GM12874 (cell line): ENCODE results near the gene UNC119B.
A peak's percentile ranks its signal among the peaks of the same experiment; 100 is the strongest.

Experiments
- TF ChIP-seq, protein P1 (sequence below): IDR thresholded peaks from 2 replicates; pipeline ENCODE4 v1.5.1; 2011; ENCODE audit warnings: low read depth, mild to moderate bottlenecking, control low read depth, low read length, moderate library complexity; ENCODE audit not compliant: insufficient read depth

UNC119B gene

DNA sequence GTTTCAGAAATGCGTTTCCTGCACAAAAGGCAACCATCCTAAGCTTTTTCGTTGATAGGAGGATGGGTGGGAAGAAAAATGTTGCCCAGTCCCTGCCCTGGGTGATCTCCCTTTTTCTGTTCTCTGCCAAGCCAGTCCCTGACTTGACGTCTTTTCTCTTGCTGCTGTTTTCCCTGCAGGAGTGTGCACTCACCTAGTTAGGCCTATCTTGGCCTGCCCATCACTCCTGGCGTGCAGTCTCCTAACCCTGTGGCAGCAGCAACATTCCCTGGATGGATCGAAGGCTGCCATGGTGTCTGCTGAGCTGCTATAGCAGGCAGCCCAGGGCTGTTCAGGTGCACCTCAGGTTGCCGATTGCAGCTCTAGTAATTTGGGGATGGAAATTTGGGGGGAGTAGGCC, 1.2 kb downstream of the UNC119B start:
- TF ChIP-seq, protein P1, sequence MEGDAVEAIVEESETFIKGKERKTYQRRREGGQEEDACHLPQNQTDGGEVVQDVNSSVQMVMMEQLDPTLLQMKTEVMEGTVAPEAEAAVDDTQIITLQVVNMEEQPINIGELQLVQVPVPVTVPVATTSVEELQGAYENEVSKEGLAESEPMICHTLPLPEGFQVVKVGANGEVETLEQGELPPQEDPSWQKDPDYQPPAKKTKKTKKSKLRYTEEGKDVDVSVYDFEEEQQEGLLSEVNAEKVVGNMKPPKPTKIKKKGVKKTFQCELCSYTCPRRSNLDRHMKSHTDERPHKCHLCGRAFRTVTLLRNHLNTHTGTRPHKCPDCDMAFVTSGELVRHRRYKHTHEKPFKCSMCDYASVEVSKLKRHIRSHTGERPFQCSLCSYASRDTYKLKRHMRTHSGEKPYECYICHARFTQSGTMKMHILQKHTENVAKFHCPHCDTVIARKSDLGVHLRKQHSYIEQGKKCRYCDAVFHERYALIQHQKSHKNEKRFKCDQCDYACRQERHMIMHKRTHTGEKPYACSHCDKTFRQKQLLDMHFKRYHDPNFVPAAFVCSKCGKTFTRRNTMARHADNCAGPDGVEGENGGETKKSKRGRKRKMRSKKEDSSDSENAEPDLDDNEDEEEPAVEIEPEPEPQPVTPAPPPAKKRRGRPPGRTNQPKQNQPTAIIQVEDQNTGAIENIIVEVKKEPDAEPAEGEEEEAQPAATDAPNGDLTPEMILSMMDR, result no peak

DNA sequence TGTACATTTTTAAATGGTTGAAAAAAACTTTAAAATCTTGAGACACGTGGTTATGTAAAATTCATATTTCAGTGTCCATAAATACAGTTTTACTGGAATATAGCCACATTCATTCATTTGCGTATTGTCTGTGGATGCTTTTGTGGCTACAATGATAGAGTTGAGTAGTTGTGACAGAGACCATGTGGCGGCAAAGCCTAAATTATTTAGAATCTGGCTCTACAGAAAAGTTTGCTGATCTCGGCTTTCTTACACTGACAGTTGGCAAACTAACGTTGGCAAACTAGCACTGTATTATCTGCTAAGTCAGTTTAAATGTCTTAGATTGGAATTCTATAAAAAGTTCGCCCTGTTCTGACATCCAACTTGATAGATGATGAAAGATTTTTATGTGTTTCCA, 2.4 kb downstream of the UNC119B start:
- TF ChIP-seq, protein P1, result no peak

DNA sequence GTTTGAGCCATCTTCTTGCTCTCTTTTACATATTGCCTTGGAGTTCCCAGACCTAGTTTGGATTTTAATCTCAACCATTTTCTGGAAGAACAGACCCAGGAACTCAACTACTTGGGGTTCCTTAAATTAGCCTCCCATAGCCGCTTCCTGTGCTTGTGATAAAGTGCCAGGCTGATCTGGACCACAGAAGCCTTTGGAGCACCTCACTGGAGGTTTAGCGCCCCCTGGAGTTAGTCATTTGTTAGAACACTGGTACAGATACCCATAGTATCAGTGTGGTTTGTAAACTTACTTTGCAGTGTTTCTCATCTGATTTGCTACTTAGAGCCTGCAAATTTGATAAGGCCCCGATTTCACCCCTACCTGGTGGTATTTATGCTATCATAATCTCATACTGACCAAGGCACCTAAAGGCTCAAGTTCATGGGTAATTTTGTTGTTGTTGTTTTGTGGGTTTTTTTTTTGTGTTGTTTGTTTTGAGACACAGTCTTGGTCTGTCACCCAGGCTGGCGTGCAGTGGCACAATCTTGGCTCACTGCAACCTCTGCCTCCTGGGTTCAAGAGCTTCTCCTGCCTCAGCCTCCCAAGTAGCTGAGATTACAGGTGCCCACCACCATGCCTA, 3.7 kb downstream of the UNC119B start:
- TF ChIP-seq, protein P1, result peak; percentile 80

DNA sequence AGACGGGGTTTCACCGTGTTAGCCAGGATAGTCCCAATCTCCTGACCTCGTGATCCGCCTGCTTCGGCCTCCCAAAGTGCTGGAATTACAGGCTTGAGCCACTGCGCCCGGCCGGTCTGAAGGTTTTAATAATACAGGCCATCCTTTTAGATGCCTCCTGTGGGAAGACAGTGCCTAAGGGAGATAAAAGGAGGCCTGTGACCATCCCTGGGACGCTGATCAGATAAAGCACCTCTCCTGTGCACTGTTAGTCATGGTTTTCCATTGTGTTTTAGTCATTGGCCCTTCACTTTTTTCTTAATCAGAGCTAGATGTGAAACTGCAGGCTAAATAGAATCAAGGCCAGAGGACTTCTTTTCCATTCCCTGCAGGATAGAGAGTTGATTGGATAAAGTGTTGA, 7.8 kb downstream of the UNC119B start:
- TF ChIP-seq, protein P1, result no peak

DNA sequence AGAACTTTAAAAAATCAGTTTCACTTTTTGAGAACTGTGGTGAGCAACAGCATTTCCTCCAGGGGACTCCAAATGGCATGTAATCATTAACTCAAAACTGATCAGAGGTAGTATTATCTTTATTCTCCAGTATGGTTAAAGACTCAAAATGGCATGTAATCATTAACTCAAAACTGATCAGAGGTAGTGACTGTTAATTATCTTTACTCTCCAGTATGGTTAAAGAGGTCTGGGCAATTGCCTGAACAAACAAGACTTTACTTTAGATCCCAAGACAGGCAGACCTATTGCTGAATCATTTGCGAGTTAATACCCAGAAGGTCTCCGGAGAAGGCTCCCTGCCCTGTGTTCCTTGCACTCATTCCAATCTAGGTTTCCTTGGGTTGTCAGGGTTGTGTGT, 8.8 kb downstream of the UNC119B start:
- TF ChIP-seq, protein P1, result no peak

DNA sequence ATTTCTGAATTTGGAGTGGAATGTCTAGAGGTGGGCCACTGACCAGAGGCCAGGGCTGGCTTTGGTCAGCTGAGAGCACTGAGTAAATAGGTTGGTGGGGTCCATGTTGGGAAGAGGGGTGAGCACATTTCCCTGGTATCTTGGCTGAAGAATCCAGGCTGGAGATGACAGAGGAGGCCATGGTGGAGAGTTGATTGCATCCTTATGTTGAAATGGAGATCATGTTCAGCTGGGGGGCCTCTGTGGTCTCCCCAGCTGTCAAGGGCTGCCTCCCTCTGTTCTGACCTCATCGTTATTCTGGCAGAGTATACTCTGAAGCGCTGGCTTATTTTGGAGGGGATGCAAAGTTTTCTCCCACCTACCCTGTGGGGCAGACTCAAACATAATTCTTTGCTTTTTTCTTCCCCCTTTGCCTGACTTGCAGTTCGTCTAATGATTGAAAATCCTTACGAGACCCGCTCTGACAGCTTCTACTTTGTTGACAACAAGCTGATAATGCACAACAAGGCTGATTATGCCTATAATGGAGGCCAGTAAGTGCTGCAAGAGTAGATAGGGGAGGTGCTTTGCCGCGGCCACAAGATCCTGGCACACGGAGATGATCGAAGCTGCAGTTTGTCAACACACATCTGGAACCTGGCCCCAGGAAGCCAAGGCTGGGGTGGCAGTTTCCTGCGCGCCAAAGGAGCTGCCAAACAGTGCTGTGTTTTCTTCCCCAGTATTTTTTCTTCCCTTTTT, 9.4 kb downstream of the UNC119B start:
- TF ChIP-seq, protein P1, result no peak

DNA sequence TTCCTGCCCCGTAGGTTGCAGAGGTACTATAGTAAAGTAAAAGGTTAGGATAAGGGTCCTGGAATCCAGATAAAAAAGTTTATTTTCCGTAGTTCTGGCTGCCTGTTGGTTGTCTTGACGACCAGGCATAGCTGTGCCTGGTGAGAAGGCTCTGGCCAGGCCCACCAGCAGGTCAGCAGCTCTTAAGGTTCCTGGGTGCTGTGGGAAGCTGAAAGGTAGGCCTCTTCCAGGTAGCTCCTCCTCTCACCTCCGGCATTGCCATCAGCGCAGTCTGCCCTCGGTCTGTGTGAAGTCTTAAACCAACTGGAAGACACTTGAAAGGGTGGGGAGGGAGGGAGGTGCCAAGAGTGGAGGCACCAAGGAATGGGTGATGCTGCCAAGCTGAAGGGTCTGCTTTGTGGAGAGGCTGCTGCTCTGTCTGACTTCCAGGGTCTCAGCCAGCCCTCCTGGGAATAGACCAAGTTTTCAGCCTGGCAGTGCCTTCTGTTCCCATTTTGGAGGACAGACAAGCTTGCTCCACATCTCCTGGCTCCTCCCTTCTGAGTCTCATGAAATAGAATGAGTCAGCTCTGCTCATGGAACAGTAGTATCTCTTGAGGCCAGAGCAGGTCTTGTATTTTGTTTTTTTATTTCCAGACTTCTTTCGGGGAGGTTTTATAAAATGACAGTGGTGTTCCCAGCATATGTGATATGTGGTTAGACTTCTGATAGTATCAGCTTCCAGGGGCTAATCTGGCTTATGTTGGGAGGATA, 10.2 kb downstream of the UNC119B start:
- TF ChIP-seq, protein P1, result no peak
